Measurements from ENCODE around the gene MEF2C.

The MEF2C gene

GRCh38 chr5:88690409-88691229 lies 192.4 kb downstream of the MEF2C start:
- peak in 2 of 3 donors; percentile 12 to 49 for DNase-seq (ENCODE audit: low read depth in 3 of 3, low spot score in 1 of 3)

- no peak for DNase-seq (ENCODE audit: low read depth in 3 of 3, low spot score in 1 of 3)
Observed at GRCh38 chr5:88689668-88690408, 193.1 kb downstream of the MEF2C start.

- DNase-seq (ENCODE audit: low read depth in 3 of 3, low spot score in 1 of 3), result no peak
Observed at GRCh38 chr5:88688984-88689667, 193.9 kb downstream of the MEF2C start.

GRCh38 chr5:88688156-88688983 lies 194.6 kb downstream of the MEF2C start:
- no peak for DNase-seq (ENCODE audit: low read depth in 3 of 3, low spot score in 1 of 3)

GRCh38 chr5:88687373-88687911 lies 195.5 kb downstream of the MEF2C start:
- no peak for DNase-seq (ENCODE audit: low read depth in 3 of 3, low spot score in 1 of 3)

GRCh38 chr5:88686726-88687125 lies 196.3 kb downstream of the MEF2C start:
- DNase-seq (ENCODE audit: low read depth in 3 of 3, low spot score in 1 of 3), result no peak

GRCh38 chr5:88685591-88686541 lies 197.1 kb downstream of the MEF2C start:
- no peak for DNase-seq (ENCODE audit: low read depth in 3 of 3, low spot score in 1 of 3)

GRCh38 chr5:88683506-88684135 lies 199.4 kb downstream of the MEF2C start:
- no peak for DNase-seq (ENCODE audit: low read depth in 3 of 3, low spot score in 1 of 3)

GRCh38 chr5:88682881-88683361 lies 200.1 kb downstream of the MEF2C start:
- no peak for DNase-seq (ENCODE audit: low read depth in 3 of 3, low spot score in 1 of 3)

- DNase-seq (ENCODE audit: low read depth in 3 of 3, low spot score in 1 of 3), result no peak
Observed at GRCh38 chr5:88682131-88682530, 200.9 kb downstream of the MEF2C start.

- no peak for DNase-seq (ENCODE audit: low read depth in 3 of 3, low spot score in 1 of 3)
Observed at GRCh38 chr5:88681211-88681803, 201.7 kb downstream of the MEF2C start.

- DNase-seq (ENCODE audit: low read depth in 3 of 3, low spot score in 1 of 3), result peak; percentile 19 to 78 (median 37)
Observed at GRCh38 chr5:88680253-88681132, 202.5 kb downstream of the MEF2C start.

- no peak for DNase-seq (ENCODE audit: low read depth in 3 of 3, low spot score in 1 of 3)
Observed at GRCh38 chr5:88679638-88680037, 203.3 kb downstream of the MEF2C start.

GRCh38 chr5:88678770-88679381 lies 204.1 kb downstream of the MEF2C start:
- DNase-seq (ENCODE audit: low read depth in 3 of 3, low spot score in 1 of 3), result no peak

GRCh38 chr5:88677943-88678769 lies 204.8 kb downstream of the MEF2C start:
- no peak for DNase-seq (ENCODE audit: low read depth in 3 of 3, low spot score in 1 of 3)

GRCh38 chr5:88677376-88677895 lies 205.5 kb downstream of the MEF2C start:
- DNase-seq (ENCODE audit: low read depth in 3 of 3, low spot score in 1 of 3), result no peak
